ENCODE results near the gene NLGN1. TPM values are rescaled to one million over a fixed set of nuclear protein-coding genes. Genes with fewer than 3 reads are reported as not detected.

The NLGN1 gene
- polyA plus RNA-seq, 2 of the 4 experiments (the other 2 are of a cell fraction), result not detected

DNA sequence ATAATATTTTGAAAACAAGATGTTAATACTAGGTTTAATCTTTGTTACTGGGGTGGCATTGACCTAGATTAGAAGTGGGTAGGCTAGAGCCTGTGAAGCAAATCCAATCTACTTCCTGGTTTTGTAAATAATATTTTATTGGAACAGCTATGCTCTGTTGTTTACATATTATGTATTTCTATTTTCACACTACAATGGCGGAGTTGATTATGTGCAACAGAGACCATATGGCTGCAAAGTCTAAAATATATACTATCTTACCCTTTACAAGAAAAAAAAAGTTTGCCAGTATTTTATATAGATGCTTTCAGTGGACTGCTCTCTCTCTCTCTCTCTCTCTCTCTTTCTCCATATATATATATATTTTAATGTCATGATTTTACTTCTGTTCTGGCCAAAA lies 244.2 kb downstream of the NLGN1 start:
- no peak for ATAC-seq
- H3K4me1 ChIP-seq, result no peaks in the 10 kb centered on the region
- H3K9me3 ChIP-seq, result no peaks in the 10 kb centered on the region
- no peak for DNase-seq (ENCODE audit: low read depth in 1 of 2, low spot score in 1 of 2)
- POLR2A ChIA-PET, result no interaction called here
- H3K4me3 ChIP-seq, result no peak overlapping the region
- no peak for FAIRE-seq
- no peak overlapping the region for H3K4me2 ChIP-seq
- H3K27ac ChIP-seq, result no peak overlapping the region
- no peak for TF ChIP-seq FOSB (CRISPR knock-in tag; IDR thresholded peaks at IDR 0.05)
- no peak for TF ChIP-seq CBX8 (IDR thresholded peaks at IDR 0.05)
- TF ChIP-seq, protein P1, sequence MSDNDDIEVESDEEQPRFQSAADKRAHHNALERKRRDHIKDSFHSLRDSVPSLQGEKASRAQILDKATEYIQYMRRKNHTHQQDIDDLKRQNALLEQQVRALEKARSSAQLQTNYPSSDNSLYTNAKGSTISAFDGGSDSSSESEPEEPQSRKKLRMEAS (IDR thresholded peaks at IDR 0.05), result no peak
- TF ChIP-seq, protein P2, sequence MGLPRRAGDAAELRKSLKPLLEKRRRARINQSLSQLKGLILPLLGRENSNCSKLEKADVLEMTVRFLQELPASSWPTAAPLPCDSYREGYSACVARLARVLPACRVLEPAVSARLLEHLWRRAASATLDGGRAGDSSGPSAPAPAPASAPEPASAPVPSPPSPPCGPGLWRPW (IDR thresholded peaks at IDR 0.05), result no peak
- no peak for TF ChIP-seq ZNF302 (CRISPR knock-in tag; IDR thresholded peaks at IDR 0.05)
- TF ChIP-seq MYC (IDR thresholded peaks at IDR 0.05; ENCODE audit: borderline replicate concordance, low read length), result no peak
- TF ChIP-seq GATA3 (IDR thresholded peaks at IDR 0.05; ENCODE audit: borderline replicate concordance), result no peak
- TF ChIP-seq SMC3 (IDR thresholded peaks at IDR 0.05), result no peak
- no peak for TF ChIP-seq RFX5 (IDR thresholded peaks at IDR 0.05)
- TF ChIP-seq HMGXB4 (CRISPR knock-in tag; IDR thresholded peaks at IDR 0.05; ENCODE audit: borderline replicate concordance), result no peak
- no peak for TF ChIP-seq JUNB (IDR thresholded peaks at IDR 0.05)
- TF ChIP-seq RNF2 (IDR thresholded peaks at IDR 0.05; ENCODE audit: borderline replicate concordance, low read depth), result no peak
- TF ChIP-seq RARB (CRISPR knock-in tag; IDR thresholded peaks at IDR 0.05), result no peak
- no peak for TF ChIP-seq FOSL2 (IDR thresholded peaks at IDR 0.05)
- TF ChIP-seq FOSL2 (CRISPR knock-in tag; IDR thresholded peaks at IDR 0.05), result no peak
- WGBS (ENCODE audit: missing lambda C conversion rate), result 48% methylated on average over 1 of the region's 1 CpG
- CTCF ChIA-PET, result no interaction called here

- ATAC-seq (no peak), DNase-seq (ENCODE audit: low read depth in 1 of 2, low spot score in 1 of 2) (no peak), FAIRE-seq (no peak)
- H3K27ac ChIP-seq, result no peak overlapping the region
- H3K4me3 ChIP-seq, result no peak overlapping the region
- no peak for TF ChIP-seq HOXA7 (CRISPR knock-in tag; IDR thresholded peaks at IDR 0.05)
- no peak for TF ChIP-seq CHD2 (IDR thresholded peaks at IDR 0.05; ENCODE audit: low read length, partially characterized antibody)
- no peak for TF ChIP-seq TP53 (CRISPR knock-in tag; IDR thresholded peaks at IDR 0.05)
- TF ChIP-seq HOXB13 (CRISPR knock-in tag; IDR thresholded peaks at IDR 0.05; ENCODE audit: low read depth), result no peak
- TF ChIP-seq ATOH8 (CRISPR knock-in tag; IDR thresholded peaks at IDR 0.05; ENCODE audit: low read depth), result no peak
- TF ChIP-seq USF2 (IDR thresholded peaks at IDR 0.05), result no peak
- TF ChIP-seq CBX8 (IDR thresholded peaks at IDR 0.05), result no peak
- no peak for TF ChIP-seq POLR2A (IDR thresholded peaks at IDR 0.05; ENCODE audit: low read length)
- no peak for TF ChIP-seq KDM1A (IDR thresholded peaks at IDR 0.05; ENCODE audit: low read depth)
- no peak for TF ChIP-seq CBX2 (IDR thresholded peaks at IDR 0.05; ENCODE audit: borderline replicate concordance, low read depth)
- no peak for TF ChIP-seq EHMT2 (IDR thresholded peaks at IDR 0.05; ENCODE audit: low read depth)
- no peak for TF ChIP-seq TFCP2L1 (CRISPR knock-in tag; IDR thresholded peaks at IDR 0.05)
- no peak for TF ChIP-seq ZNF302 (CRISPR knock-in tag; IDR thresholded peaks at IDR 0.05)
- no peak for TF ChIP-seq RFX5 (IDR thresholded peaks at IDR 0.05)
- CTCF ChIA-PET, result no interaction called here
- WGBS (ENCODE audit: missing lambda C conversion rate), result 52% methylated on average over 7 of the region's 13 CpGs
- POLR2A ChIA-PET, result no interaction called here
- no peak overlapping the region for H3K4me2 ChIP-seq
- H3K9me3 ChIP-seq, result no peaks in the 10 kb centered on the region
- no peaks in the 10 kb centered on the region for H3K4me1 ChIP-seq
These were observed 246.8 kb downstream of the NLGN1 start for GRCh38 chr3:173644086-173645082.
